HepG2 (cell line): ENCODE results near the gene NYAP2. TPM values are rescaled to one million over a fixed set of nuclear protein-coding genes. Genes with fewer than 3 reads are reported as not detected.

ENCODE experiments used
- TCF7L2 ChIP-seq: IDR thresholded peaks from 2 replicates; pipeline ENCODE4 v1.6.1; 2011; ENCODE audit warnings: mild to moderate bottlenecking, low read depth, low read length, moderate library complexity
- THYN1 ChIP-seq: sonication (generic); formaldehyde crosslinking; IDR thresholded peaks from 2 replicates; pipeline ENCODE4 v1.8.1; 2023; ENCODE audit warnings: low read depth, mild to moderate bottlenecking, moderate library complexity, missing genetic modification reagents, borderline replicate concordance
- ZHX2 ChIP-seq, 2 experiments: sonication (generic) in 1 of 2; formaldehyde crosslinking in 1 of 2; IDR thresholded peaks; 2 replicates each; pipeline versions ENCODE4 v1.6.1 to v1.9.0; 2014 to 2022; ENCODE audit warnings: antibody characterized with exemption in 1 of 2, borderline replicate concordance in 1 of 2, inconsistent platforms in 1 of 2, low read depth in 1 of 2, missing genetic modification reagents in 1 of 2
- ZNF225 ChIP-seq: sonication (generic); formaldehyde crosslinking; IDR thresholded peaks from 2 replicates; pipeline ENCODE4 v1.4.0; 2020; ENCODE audit warnings: mild to moderate bottlenecking, missing genetic modification reagents
- ZNF230 ChIP-seq: sonication (generic); formaldehyde crosslinking; IDR thresholded peaks from 2 replicates; pipeline ENCODE4 v1.4.0; 2020; ENCODE audit warnings: mild to moderate bottlenecking, missing genetic modification reagents
- ZNF251 ChIP-seq: sonication (generic); formaldehyde crosslinking; IDR thresholded peaks from 2 replicates; pipeline ENCODE4 v1.9.0; 2021; ENCODE audit warnings: mild to moderate bottlenecking, missing genetic modification reagents
- polyA plus RNA-seq, 8 experiments: library from polyadenylated mRNA; depleted of rRNA in 3 of 8; stranded (reverse) in 7 of 8; unstranded in 1 of 8; fragments of >200 nt; fragmentation: Illumina TruSeq in 4 of 8; extraction: Trizol in 4 of 8; gene quantifications; 2 replicates each; pipeline versions ENCODE4 v1.2.1 to v1.2.3, GENCODE V29; 2011 to 2016; ENCODE audit warnings: low read depth in 4 of 8, missing spikeins in 1 of 8, mixed read lengths in 1 of 8; ENCODE audit not compliant: insufficient read depth in 1 of 8
- total RNA-seq, 5 experiments: library from RNA; depleted of rRNA; stranded (reverse); fragments of >200 nt; fragmentation: Illumina TruSeq; extraction: Trizol; gene quantifications; 2 replicates each; pipeline ENCODE4 v1.2.3, GENCODE V29; 2016; ENCODE audit warnings: low read depth in 1 of 5
- TF ChIP-seq, protein P1 (sequence below): sonication (generic); formaldehyde crosslinking; IDR thresholded peaks from 2 replicates; pipeline ENCODE4 v1.4.0; 2020; ENCODE audit warnings: missing genetic modification reagents, mild to moderate bottlenecking, borderline replicate concordance

Gene NYAP2
- total and polyA plus RNA-seq, 2 of the 13 experiments (the other 11 are each of a cell fraction or from before 2014, with no cell fraction given) = not detected

DNA sequence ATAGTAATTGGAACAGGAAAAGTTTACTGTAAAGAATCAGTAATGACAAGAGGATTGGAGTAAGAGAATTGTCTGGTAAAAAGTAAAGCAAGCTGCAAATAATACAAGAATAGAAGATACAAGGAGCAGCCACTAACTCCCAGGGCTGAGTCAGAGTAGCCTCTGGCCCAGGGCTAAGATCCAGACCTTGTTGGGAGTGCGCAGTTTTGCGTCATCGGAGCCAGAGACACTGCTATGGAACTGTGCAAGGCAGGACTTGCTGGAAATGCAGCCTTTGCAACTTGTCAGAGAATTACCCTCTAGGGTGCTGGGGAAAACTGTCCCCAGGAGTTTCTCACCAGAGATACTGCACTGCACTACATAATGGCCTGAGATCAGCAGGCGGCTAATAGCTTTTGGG, 135.2 kb downstream of the NYAP2 start (continued):
- TF ChIP-seq ZHX2 (IDR thresholded peaks at IDR 0.05; ENCODE audit: low read depth) (no peak), ZHX2 (CRISPR knock-in tag; IDR thresholded peaks at IDR 0.05; ENCODE audit: borderline replicate concordance) (no peak), ZNF225 (CRISPR knock-in tag) (no peak), ZNF230 (CRISPR knock-in tag) (no peak), TCF7L2 (no peak), THYN1 (no peak), ZNF251 (CRISPR knock-in tag) (no peak)
- TF ChIP-seq, protein P1, sequence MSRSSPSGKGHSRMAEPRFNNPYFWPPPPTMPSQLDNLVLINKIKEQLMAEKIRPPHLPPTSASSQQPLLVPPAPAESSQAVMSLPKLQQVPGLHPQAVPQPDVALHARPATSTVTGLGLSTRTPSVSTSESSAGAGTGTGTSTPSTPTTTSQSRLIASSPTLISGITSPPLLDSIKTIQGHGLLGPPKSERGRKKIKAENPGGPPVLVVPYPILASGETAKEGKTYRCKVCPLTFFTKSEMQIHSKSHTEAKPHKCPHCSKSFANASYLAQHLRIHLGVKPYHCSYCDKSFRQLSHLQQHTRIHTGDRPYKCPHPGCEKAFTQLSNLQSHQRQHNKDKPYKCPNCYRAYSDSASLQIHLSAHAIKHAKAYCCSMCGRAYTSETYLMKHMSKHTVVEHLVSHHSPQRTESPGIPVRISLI (CRISPR knock-in tag) = no peak
